Hepatocyte (in vitro differentiated cells): ENCODE results near the gene TTC9B.

ENCODE experiments used
- CTCF ChIP-seq: fragments of 200-600 bp; sonication (generic); IDR thresholded peaks from 2 replicates; pipeline ENCODE4 v1.5.1; 2016; ENCODE audit warnings: antibody characterized with exemption, mild to moderate bottlenecking; ENCODE audit not compliant: poor library complexity
- EZH2 ChIP-seq: fragments of 200-600 bp; sonication (generic); IDR thresholded peaks from 2 replicates; pipeline ENCODE4 v1.6.1; 2016; ENCODE audit warnings: antibody characterized with exemption, mild to moderate bottlenecking, borderline replicate concordance

GRCh38 chr19:40232479-40232878, 14.3 kb upstream of the TTC9B start:
- TF ChIP-seq EZH2 (no peak), CTCF (no peak)
